Gastrocnemius medialis (tissue), 4 donors: ENCODE data around the gene NME2. TPM values are rescaled to one million over a fixed set of nuclear protein-coding genes. Genes with fewer than 3 reads are reported as not detected.
"Not testable (repeated sequence)": the region's sequence is repeated elsewhere in the genome, so short reads cannot be mapped to it uniquely, and the experiment has no call there.

Experiments
- ATAC-seq, 2 donors: fragments of 150-250 bp; one replicate each; pipeline ENCODE4 v1.9.1; 2016
- DNase-seq, 2 donors: peaks; one replicate each; pipeline ENCODE4 v3.0.0-alpha.2; 2019
- H3K27ac ChIP-seq, 4 donors: fragments of 200-600 bp; sonication (generic); 1 replicate in 1 of 4; 2 replicates in 3 of 4; pipeline ENCODE4 v1.5.1; 2016 to 2018; ENCODE audit warnings: mild to moderate bottlenecking in 2 of 4, moderate library complexity in 1 of 4
- H3K27me3 ChIP-seq, 3 donors: fragments of 200-600 bp; sonication (generic) in 2 of 3; 1 replicate in 1 of 3; 2 replicates in 2 of 3; pipeline versions ENCODE4 v1.5.1 to v1.6.0; 2016 to 2019; ENCODE audit warnings: mild to moderate bottlenecking in 1 of 3, moderate library complexity in 1 of 3
- H3K36me3 ChIP-seq, 2 donors: fragments of 200-600 bp; sonication (generic) in 1 of 2; one replicate each; pipeline ENCODE4 v1.5.1; 2017 to 2018
- H3K4me1 ChIP-seq, 2 donors: fragments of 200-600 bp; sonication (generic) in 1 of 2; one replicate each; pipeline ENCODE4 v1.5.1; 2016 to 2017; ENCODE audit warnings: mild to moderate bottlenecking in 2 of 2
- H3K4me3 ChIP-seq, 4 donors: fragments of 200-600 bp; sonication (generic) in 3 of 4; 1 replicate in 1 of 4; 2 replicates in 3 of 4; pipeline ENCODE4 v1.5.1; 2016 to 2019; ENCODE audit warnings: mild to moderate bottlenecking in 2 of 4
- H3K9me3 ChIP-seq, 3 donors: fragments of 200-600 bp; sonication (generic) in 2 of 3; 1 replicate in 1 of 3; 2 replicates in 2 of 3; pipeline ENCODE4 v1.5.1; 2016 to 2019
- POLR2A ChIP-seq, 2 donors: fragments of 450-650 bp; IDR thresholded peaks; one replicate each; pipeline ENCODE4 v1.6.1; 2017; ENCODE audit warnings: antibody characterized with exemption in 2 of 2, mild to moderate bottlenecking in 2 of 2, moderate library complexity in 2 of 2
- in situ Hi-C, 4 donors: fragments of 200-750 bp; cut with MboI; loops; one replicate each; pipeline versions ENCODE4 v1.15.0 to v1.8.0; 2017; ENCODE audit warnings: low sequenced_read_pairs in 4 of 4
- intact Hi-C: fragments of 100-400 bp; cut with DNase I; formaldehyde crosslinking; loops from one replicate; pipeline ENCODE4 v1.15.1; 2023; ENCODE audit warnings: low total_unique reads
- total RNA-seq, 4 donors: library from RNA; depleted of rRNA; stranded (reverse); fragments of >200 nt; gene quantifications; one replicate each; pipeline versions ENCODE4 v1.1.0 to v1.2.3, GENCODE V29; 2016
- TF ChIP-seq, protein P1 (sequence below), 5 experiments: fragments of 450-650 bp in 3 of 5; fragments of 200-600 bp in 2 of 5; sonication (generic) in 2 of 5; IDR thresholded peaks in 4 of 5; conservative IDR thresholded peaks in 1 of 5; 1 replicate in 4 of 5; 2 replicates in 1 of 5; pipeline ENCODE4 v1.5.1; 2016 to 2019; ENCODE audit warnings: antibody characterized with exemption in 5 of 5, mild to moderate bottlenecking in 3 of 5, moderate library complexity in 3 of 5

The NME2 gene
- total RNA-seq, 4 donors from 2014 or later = 412 to 666 (median 508) TPM

DNA sequence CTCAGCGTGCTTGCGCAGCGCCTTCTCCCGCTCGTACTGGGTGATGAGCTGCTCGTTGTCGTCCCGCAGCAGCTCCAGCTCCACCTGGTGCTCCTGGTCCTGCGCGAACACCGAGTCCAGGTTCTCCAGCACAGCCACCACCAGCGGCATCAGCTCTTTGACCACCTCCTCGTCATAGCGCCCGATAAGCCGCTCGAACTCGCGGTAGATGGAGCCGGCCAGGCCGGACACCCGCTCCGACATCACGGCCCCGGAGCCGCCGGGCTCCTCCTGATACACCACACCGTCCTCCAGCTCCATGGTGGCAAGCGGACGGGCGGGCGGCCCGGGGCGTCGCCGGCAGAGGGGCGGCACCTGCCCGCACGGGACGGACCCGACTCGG lies 45.9 kb upstream of the NME2 start:
- H3K9me3 ChIP-seq = no peaks in the 10 kb centered on the region
- intact Hi-C loops = loop anchor here (2.0 kb wide), 1 partner anchor 254 kb away; the partner anchor contains the start of gene TOB1

DNA sequence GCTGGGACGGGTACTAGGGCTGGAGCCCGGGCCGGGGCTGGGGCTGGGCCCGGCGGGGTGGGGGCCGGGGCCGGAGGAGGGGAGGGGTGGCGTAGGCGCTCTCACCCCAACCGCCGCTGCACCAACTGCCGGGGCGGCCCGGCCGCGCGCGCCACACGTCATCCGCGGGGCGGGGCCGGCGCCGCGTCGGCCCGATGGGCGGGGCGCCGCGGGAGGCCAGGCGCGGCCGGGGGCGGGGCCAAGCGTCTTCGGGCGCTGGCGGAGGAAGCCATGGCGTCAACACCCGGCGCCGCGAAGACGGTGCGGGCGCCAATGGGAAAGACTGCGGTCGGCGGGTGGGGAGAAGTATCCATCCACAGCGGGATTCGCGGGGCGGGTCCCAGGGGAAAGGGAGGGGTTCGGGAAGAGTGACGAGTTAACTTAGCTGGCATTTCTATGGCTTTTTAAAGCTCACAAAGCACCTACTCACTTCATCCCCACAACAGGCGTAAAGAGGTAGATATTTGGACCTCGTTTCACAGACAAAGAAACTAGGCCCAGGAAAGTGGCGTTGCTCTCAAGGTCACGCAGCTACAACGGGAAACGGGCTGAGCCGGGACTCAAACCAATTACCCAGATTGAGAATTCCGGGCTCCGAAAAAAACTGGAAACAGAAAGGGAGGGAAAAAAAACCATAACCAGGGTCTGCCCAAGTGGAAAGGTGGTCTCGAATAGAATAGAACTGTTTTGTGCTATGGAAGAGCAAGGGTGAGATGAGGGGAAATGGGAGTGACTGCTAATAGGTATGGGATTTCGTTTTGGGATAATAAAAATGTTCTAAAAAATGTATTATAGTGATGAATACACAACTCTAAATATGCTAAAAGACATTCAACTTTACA lies 45.2 kb upstream of the NME2 start, which contains the start of gene SPAG9:
Gene SPAG9 (minus strand): TSS at position 130 of the 881 bp plus-strand sequence. CDS start 212 bp downstream, outside the sequence.
- no peaks in the 10 kb centered on the region for H3K36me3 ChIP-seq
- TF ChIP-seq, protein P1, sequence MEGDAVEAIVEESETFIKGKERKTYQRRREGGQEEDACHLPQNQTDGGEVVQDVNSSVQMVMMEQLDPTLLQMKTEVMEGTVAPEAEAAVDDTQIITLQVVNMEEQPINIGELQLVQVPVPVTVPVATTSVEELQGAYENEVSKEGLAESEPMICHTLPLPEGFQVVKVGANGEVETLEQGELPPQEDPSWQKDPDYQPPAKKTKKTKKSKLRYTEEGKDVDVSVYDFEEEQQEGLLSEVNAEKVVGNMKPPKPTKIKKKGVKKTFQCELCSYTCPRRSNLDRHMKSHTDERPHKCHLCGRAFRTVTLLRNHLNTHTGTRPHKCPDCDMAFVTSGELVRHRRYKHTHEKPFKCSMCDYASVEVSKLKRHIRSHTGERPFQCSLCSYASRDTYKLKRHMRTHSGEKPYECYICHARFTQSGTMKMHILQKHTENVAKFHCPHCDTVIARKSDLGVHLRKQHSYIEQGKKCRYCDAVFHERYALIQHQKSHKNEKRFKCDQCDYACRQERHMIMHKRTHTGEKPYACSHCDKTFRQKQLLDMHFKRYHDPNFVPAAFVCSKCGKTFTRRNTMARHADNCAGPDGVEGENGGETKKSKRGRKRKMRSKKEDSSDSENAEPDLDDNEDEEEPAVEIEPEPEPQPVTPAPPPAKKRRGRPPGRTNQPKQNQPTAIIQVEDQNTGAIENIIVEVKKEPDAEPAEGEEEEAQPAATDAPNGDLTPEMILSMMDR (IDR thresholded peaks at IDR 0.05 in 4 of 5, conservative IDR thresholded peaks at IDR 0.05 in 1 of 5) = no peak
- peak; percentile 79 to 83 for TF ChIP-seq POLR2A (IDR thresholded peaks at IDR 0.05)
- H3K4me3 ChIP-seq = peak within 1 kb of the TSS; percentile 81 to 99 (median 89)
- peaks cover 38% of the 10 kb centered on the region in 2 donors for H3K4me1 ChIP-seq
- DNase-seq (peak; percentile 95 to 96), ATAC-seq (peak; percentile 69 to 72)
- peak within 1 kb of the TSS; percentile 99 to 100 (median 100) for H3K27ac ChIP-seq
- intact Hi-C loops = loop anchor here (1.0 to 2.0 kb wide), 2 partner anchors 32 to 254 kb away; partner anchors contain the start of genes NME1 and TOB1
- in situ Hi-C loops = no loop called here
- no peaks in the 10 kb centered on the region for H3K9me3 ChIP-seq
- no peaks in the 10 kb centered on the region for H3K27me3 ChIP-seq

More for the DNA sequence above, 45.9 kb upstream of the NME2 start:
- TF ChIP-seq, protein P1 (IDR thresholded peaks at IDR 0.05 in 4 of 5, conservative IDR thresholded peaks at IDR 0.05 in 1 of 5) = no peak
- no peak for TF ChIP-seq POLR2A (IDR thresholded peaks at IDR 0.05)
- Histone ChIP-seq H3K4me3 (peak overlapping the region; percentile 81 to 99 (median 89)), H3K27ac (peak overlapping the region; percentile 99 to 100 (median 100)), H3K27me3 (no peaks in the 10 kb centered on the region), H3K36me3 (no peaks in the 10 kb centered on the region), H3K4me1 (peaks cover 38% of the 10 kb centered on the region in 2 donors)
- in situ Hi-C loops = no loop called here
- peak in 1 of 2 donors; percentile 3 for ATAC-seq
- DNase-seq = peak in 1 of 2 donors; percentile 54

DNA sequence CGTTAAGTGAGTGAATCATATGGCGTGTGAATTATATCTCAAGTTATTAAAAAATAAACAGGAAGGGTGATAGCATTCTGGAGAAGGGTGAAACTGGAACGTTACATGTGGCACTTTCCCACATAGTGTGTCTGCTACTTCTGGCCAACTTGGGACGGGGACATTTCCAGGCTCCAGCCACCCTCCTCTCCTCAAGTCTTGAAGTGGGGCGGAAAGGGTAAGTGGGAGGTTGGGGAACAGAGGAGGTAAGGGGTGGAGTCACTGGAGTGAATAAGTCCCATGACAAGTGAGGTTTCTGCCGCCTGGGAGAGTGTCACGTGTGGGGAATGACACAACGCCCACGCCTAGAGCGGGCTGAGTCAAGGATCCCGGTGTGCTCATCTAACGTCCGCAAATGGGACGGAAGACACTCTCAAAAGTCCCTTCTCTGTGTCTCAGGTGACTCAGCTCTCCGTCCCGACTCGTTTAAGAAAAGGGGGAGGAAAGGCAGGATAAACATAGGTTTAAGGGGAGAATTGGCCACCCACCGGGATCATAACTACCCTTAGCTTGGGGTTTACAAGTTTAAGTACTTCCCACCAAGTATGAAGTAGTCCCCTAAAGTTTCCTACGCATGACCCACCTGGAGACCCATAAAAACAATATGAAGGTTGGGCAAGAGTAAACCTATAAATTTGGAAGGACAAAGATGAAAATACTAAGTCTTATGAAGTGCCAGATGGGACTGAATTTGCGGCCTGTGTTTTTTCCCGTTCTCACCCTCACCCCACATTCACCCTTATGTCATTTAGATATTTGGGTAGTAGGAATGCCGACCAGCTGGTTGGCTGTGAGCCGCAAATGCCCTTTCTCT lies 44.4 kb upstream of the NME2 start:
- intact Hi-C loops = loop anchor here (1.0 to 2.0 kb wide), 2 partner anchors 31 to 255 kb away; partner anchors contain the start of genes NME1 and TOB1
- in situ Hi-C loops = no loop called here
- ATAC-seq (peak; percentile 82 to 86), DNase-seq (peak; percentile 95 to 99)
- no peaks in the 10 kb centered on the region for H3K9me3 ChIP-seq
- H3K4me3 ChIP-seq = peak overlapping the region; percentile 55 to 81 (median 66)
- peak overlapping the region; percentile 94 to 100 (median 98) for H3K27ac ChIP-seq
- peak; percentile 95 to 96 for TF ChIP-seq POLR2A (IDR thresholded peaks at IDR 0.05)
- TF ChIP-seq, protein P1 (IDR thresholded peaks at IDR 0.05 in 4 of 5, conservative IDR thresholded peaks at IDR 0.05 in 1 of 5) = no peak
- H3K36me3 ChIP-seq = no peaks in the 10 kb centered on the region
- H3K27me3 ChIP-seq = no peaks in the 10 kb centered on the region
- peaks cover 29 to 31% of the 10 kb centered on the region in 2 donors for H3K4me1 ChIP-seq

DNA sequence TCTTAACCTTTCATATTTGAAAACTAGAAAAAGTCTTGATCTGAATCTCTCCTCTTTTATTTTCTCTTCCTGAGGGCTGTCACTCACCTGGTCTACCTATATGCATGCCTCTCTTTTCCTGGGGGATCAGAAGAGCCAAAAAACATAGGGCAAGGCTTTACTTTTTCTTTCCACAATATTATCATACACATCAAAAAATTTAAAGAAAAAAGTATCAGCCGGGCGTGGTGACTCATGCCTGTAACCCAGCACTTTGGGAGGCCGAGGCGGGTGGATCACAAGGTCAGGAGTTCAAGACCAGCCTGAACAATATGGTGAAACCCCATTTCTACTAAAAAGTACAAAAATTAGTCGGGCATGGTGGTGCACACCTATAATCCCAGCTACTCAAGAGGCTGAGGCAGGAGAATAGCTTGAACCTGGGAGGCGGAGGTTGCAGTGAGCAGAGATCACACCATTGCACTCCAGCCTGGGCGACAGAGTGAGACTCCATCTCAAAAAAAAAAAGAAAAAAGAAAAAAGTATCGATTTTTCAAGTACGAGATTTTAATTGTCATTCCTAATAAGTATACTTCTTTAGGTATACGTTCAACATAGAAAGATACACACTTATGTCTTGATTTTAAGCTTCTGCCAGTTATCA lies 43.6 kb upstream of the NME2 start:
- H3K9me3 ChIP-seq, intact Hi-C loops, H3K27me3 ChIP-seq, ATAC-seq, H3K36me3 ChIP-seq, DNase-seq, H3K4me3 ChIP-seq, in situ Hi-C loops: not testable (repeated sequence)
- peaks cover 21 to 23% of the 10 kb centered on the region in 2 donors for H3K4me1 ChIP-seq
- H3K27ac ChIP-seq = peak overlapping the region; percentile 94 to 100 (median 98)
